GM23248 (cell line): ENCODE results near the gene ZNF792. TPM values are rescaled to one million over a fixed set of nuclear protein-coding genes. Genes with fewer than 3 reads are reported as not detected.
"Not testable (repeated sequence)": the region's sequence is repeated elsewhere in the genome, so short reads cannot be mapped to it uniquely, and the experiment has no call there.

Experiments used
- DNase-seq: peaks from one replicate; pipeline ENCODE4 v3.0.0-alpha.2; 2015
- H2AFZ ChIP-seq: fragments of 200-600 bp; sonication (generic); 2 replicates; pipeline ENCODE4 v1.6.1; 2016; ENCODE audit warnings: antibody characterized with exemption
- H3F3A ChIP-seq: fragments of 200-600 bp; sonication (generic); 2 replicates; pipeline ENCODE4 v1.6.1; 2016; ENCODE audit warnings: mild to moderate bottlenecking, antibody characterized with exemption, mixed run types; ENCODE audit not compliant: insufficient read depth
- H3K27ac ChIP-seq: fragments of 200-600 bp; sonication (generic); 2 replicates; pipeline ENCODE4 v1.5.1; 2016; ENCODE audit warnings: mild to moderate bottlenecking
- H3K27me3 ChIP-seq: fragments of 200-600 bp; sonication (generic); replicated peaks from 2 replicates; pipeline ENCODE4 v1.6.1; 2016; ENCODE audit warnings: mild to moderate bottlenecking; ENCODE audit not compliant: insufficient read depth
- H3K36me3 ChIP-seq: fragments of 200-600 bp; sonication (generic); 2 replicates; pipeline ENCODE4 v1.6.1; 2016; ENCODE audit warnings: low read depth, mild to moderate bottlenecking
- H3K4me1 ChIP-seq: fragments of 200-600 bp; sonication (generic); 2 replicates; pipeline ENCODE4 v1.6.1; 2016; ENCODE audit warnings: mild to moderate bottlenecking; ENCODE audit not compliant: insufficient read depth
- H3K4me2 ChIP-seq: fragments of 200-600 bp; sonication (generic); one replicate; pipeline ENCODE4 v1.6.1; 2016; ENCODE audit warnings: mild to moderate bottlenecking; ENCODE audit not compliant: unreplicated experiment
- H3K4me3 ChIP-seq: fragments of 200-600 bp; sonication (generic); 2 replicates; pipeline ENCODE4 v1.5.1; 2016; ENCODE audit warnings: mild to moderate bottlenecking
- H3K79me2 ChIP-seq: fragments of 200-600 bp; sonication (generic); 2 replicates; pipeline ENCODE4 v1.6.1; 2016; ENCODE audit warnings: mild to moderate bottlenecking; ENCODE audit not compliant: insufficient read depth
- H3K9ac ChIP-seq: fragments of 200-600 bp; sonication (generic); 2 replicates; pipeline ENCODE4 v1.6.1; 2016; ENCODE audit warnings: mild to moderate bottlenecking
- H3K9me2 ChIP-seq: fragments of 200-600 bp; sonication (generic); 2 replicates; pipeline ENCODE4 v1.6.1; 2016; ENCODE audit warnings: mixed run types, mild to moderate bottlenecking, moderate library complexity; ENCODE audit not compliant: insufficient read depth
- H3K9me3 ChIP-seq: fragments of 200-600 bp; sonication (generic); one replicate; pipeline ENCODE4 v1.6.1; 2017; ENCODE audit warnings: low read depth
- H4K20me1 ChIP-seq: fragments of 200-600 bp; sonication (generic); 2 replicates; pipeline ENCODE4 v1.6.0; 2016; ENCODE audit not compliant: insufficient read depth
- EZH2 ChIP-seq: fragments of 200-600 bp; sonication (generic); IDR thresholded peaks from 2 replicates; pipeline ENCODE4 v1.6.1; 2018; ENCODE audit warnings: antibody characterized with exemption, mild to moderate bottlenecking; ENCODE audit not compliant: insufficient read depth, poor library complexity, severe bottlenecking
- EZH2phosphoT487 ChIP-seq: fragments of 200-600 bp; sonication (generic); IDR thresholded peaks from 2 replicates; pipeline ENCODE4 v1.6.1; 2018; ENCODE audit warnings: antibody characterized with exemption, moderate library complexity, mild to moderate bottlenecking, low read depth; ENCODE audit not compliant: insufficient read depth
- WGBS, 2 experiments: methylation state at CpG; one replicate each; pipeline ENCODE4 v1.1.6; 2015 to 2017; ENCODE audit warnings: low lambda C conversion rate in 2 of 2, low coverage in 1 of 2; ENCODE audit errors: missing lambda C conversion rate in 2 of 2; 5-methylcytosine and 5-hydroxymethylcytosine counted together
- in situ Hi-C: fragments of 300-500 bp; cut with MboI; formaldehyde crosslinking; loops from 2 replicates; pipeline ENCODE4 v1.15.0; 2020
- polyA plus RNA-seq: library from polyadenylated mRNA; unstranded; fragments of >200 nt; fragmentation: Nextera tagmentation; extraction: Ambion mirVana; gene quantifications from 2 replicates; pipeline ENCODE4 v1.2.1, GENCODE V29; 2016
- total RNA-seq: library from RNA; depleted of rRNA; stranded (reverse); fragments of >200 nt; shearing (Covaris generic); gene quantifications from 2 replicates; pipeline ENCODE4 v1.2.3, GENCODE V29; 2014

The ZNF792 gene
- total and polyA plus RNA-seq, 2 experiments from 2014 or later: 0.63 to 1.8 TPM

DNA sequence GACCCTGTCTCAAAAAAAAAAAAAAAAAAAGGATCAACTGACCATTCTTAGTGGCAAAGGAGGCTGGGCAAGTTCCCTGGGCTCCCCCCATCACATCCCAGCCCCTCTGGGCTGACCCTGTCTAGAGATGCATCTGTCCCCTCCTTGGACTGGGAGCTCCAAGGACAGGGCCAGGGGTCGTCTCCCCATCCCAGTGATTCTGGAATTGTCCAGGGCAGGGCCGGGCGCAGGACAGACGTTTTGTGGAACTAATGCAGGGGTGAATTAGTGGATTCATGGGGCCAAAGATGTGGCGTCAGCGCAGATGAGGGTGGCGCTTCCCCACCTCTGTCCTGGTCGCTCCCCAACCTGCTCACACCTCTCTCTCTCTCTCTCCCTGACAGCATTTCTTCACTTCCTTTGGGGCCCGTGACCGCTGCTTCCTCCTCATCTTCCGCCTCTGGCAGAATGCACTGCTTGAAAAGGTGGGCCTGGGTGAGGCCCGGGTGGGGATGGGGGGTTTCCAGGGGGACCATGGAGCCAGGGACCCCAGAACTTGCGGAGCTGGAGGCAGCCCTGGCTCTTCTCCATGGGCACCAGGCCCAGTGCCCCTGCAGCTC, 47.2 kb upstream of the ZNF792 start:
- Histone ChIP-seq H3K4me1 (no peaks in the 10 kb centered on the region), H4K20me1 (no peaks in the 10 kb centered on the region), H2AFZ (no peak overlapping the region), H3F3A (no peaks in the 10 kb centered on the region), H3K79me2 (peaks cover 22% of the 10 kb centered on the region; the same call in 1 of the 2 replicates), H3K9me2 (no peaks in the 10 kb centered on the region), H3K9ac (no peak overlapping the region), H3K27ac (no peak overlapping the region), H3K36me3 (no peaks in the 10 kb centered on the region), H3K9me3 (no peaks in the 10 kb centered on the region), H3K4me2 (no peak overlapping the region), H3K27me3 (no peaks in the 10 kb centered on the region), H3K4me3 (no peak overlapping the region)
- TF ChIP-seq EZH2phosphoT487: no peak
- TF ChIP-seq EZH2: no peak
- DNase-seq: no peak
- in situ Hi-C loops: no loop called here
- 82 to 88% methylated on average over 9 to 13 of the region's 13 CpGs for WGBS, 2 experiments

DNA sequence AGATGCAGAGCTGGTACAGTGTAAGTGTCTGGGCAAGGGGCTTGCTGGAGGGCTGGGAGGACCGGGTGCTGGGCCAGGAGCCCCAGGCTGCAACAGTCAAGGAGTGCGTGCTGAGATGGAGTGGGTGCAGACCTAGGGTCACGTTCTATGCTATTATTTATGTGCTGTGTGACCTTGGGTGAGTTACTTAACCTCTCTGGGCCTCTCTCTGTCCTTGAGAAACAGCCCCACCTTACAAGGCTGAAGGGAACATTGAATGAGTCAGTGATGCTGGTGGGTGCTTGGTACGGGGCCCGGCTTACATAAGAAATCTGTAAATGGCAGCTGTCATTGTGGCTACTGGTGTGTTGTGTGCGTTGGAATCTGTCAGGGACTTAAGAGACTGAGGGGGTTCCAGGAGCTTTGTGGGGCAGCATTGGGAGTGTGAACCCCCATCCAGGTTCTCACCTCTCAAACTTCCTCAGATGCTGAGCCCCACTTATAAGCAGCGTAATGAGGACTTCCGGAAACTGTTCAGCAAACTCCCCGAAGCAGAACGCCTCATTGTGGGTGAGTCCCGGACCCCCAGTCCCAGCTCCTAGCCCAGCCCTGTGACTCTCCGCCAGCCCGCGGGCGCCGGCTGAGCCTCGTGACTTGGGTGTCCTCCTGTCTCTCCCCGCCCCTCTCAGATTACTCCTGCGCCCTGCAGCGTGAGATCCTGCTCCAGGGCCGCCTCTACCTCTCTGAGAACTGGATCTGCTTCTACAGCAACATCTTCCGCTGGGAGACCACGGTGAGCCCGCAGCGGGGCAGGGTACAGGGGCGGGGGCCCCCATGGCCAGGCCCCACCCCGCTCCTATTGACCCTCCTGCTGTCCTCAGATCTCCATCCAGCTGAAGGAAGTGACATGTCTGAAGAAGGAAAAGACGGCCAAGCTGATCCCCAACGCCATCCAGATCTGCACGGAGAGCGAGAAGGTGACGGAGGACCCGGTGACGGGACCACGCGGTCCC, 45.7 kb upstream of the ZNF792 start:
- no peaks in the 10 kb centered on the region for H3F3A ChIP-seq
- H3K4me2 ChIP-seq: no peak overlapping the region
- no peak overlapping the region for H3K4me3 ChIP-seq
- no peaks in the 10 kb centered on the region for H3K36me3 ChIP-seq
- no peaks in the 10 kb centered on the region for H3K9me2 ChIP-seq
- H3K4me1 ChIP-seq: no peaks in the 10 kb centered on the region
- H3K27me3 ChIP-seq: no peaks in the 10 kb centered on the region
- no peaks in the 10 kb centered on the region for H4K20me1 ChIP-seq
- no peaks in the 10 kb centered on the region for H3K9me3 ChIP-seq
- peaks cover 34% of the 10 kb centered on the region for H3K79me2 ChIP-seq
- no peak overlapping the region for H2AFZ ChIP-seq
- no peak for DNase-seq
- no peak overlapping the region for H3K27ac ChIP-seq
- TF ChIP-seq EZH2phosphoT487 (no peak), EZH2 (no peak)
- WGBS, 2 experiments: 93 to 94% methylated on average over 36 of the region's 36 CpGs
- no peak overlapping the region for H3K9ac ChIP-seq
- in situ Hi-C loops: no loop called here

DNA sequence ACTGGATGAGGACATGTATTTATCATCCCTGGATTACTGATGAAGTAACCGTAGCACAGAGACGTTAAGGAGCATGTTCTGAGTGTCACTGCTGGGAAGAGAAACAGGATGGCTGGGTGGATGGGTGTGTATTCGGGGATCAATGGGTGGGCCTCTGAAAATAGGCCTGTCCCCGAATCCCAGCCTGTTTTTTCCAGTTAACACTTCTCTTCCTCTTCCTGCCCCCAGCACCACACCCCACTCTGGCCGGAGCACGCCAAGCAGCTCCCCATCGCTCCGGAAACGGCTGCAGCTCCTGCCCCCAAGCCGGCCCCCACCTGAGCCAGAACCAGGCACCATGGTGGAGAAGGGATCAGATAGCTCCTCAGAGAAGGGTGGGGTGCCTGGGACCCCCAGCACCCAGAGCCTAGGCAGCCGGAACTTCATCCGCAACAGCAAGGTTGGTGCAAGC, 44.9 kb upstream of the ZNF792 start:
- DNase-seq: no peak
- Histone ChIP-seq H3K9me3 (no peaks in the 10 kb centered on the region), H3K4me2 (no peak overlapping the region), H2AFZ (no peak overlapping the region), H3K36me3 (no peaks in the 10 kb centered on the region), H3K4me3 (no peak overlapping the region), H3F3A (no peaks in the 10 kb centered on the region), H3K9ac (no peak overlapping the region), H4K20me1 (no peaks in the 10 kb centered on the region), H3K27ac (no peak overlapping the region), H3K27me3 (no peaks in the 10 kb centered on the region), H3K9me2 (no peaks in the 10 kb centered on the region), H3K79me2 (peaks cover 42% of the 10 kb centered on the region), H3K4me1 (no peaks in the 10 kb centered on the region)
- 90 to 91% methylated on average over 8 to 12 of the region's 12 CpGs for WGBS, 2 experiments
- no peak for TF ChIP-seq EZH2phosphoT487
- in situ Hi-C loops: no loop called here

DNA sequence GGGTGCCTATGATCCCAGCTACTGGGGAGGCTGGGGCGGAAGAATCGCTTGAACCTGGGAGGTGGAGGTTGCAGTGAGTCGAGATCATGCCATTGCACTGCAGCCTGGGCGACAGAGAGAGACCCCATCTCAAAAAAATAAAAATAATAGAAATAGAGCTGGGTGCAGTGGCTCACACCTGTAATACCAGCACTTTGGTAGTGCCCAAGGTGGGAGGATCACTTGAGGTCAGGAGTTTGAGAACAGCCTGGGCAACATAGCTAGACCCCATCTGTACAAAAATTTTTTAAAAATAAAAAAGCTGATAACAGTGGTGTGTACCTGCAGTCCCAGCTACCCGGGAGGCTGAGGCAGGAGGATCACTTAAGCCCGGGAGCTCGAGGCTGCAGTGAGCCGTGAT, 43.4 kb upstream of the ZNF792 start:
- H3K9me3 ChIP-seq, H3K4me3 ChIP-seq, H3K27ac ChIP-seq, H3F3A ChIP-seq, DNase-seq, H2AFZ ChIP-seq, H4K20me1 ChIP-seq, H3K4me2 ChIP-seq, H3K27me3 ChIP-seq, H3K4me1 ChIP-seq, H3K9ac ChIP-seq, H3K9me2 ChIP-seq, in situ Hi-C loops, H3K36me3 ChIP-seq: not testable (repeated sequence)
- 86 to 90% methylated on average over 8 of the region's 8 CpGs for WGBS, 2 experiments
- peaks cover 57% of the 10 kb centered on the region for H3K79me2 ChIP-seq
